Muscle layer of duodenum (tissue), 2 donors: Measurements from ENCODE around the gene NHERF1.

ENCODE experiments used
- H3K27ac ChIP-seq: one replicate; pipeline ENCODE4 v1.7.0; 2013; ENCODE audit warnings: mild to moderate bottlenecking, low read length
- H3K27me3 ChIP-seq: one replicate; pipeline ENCODE4 v1.7.0; 2013; ENCODE audit warnings: low read depth, mild to moderate bottlenecking, control low read depth, low read length
- H3K36me3 ChIP-seq, 2 donors: one replicate each; pipeline ENCODE4 v1.7.0; 2013; ENCODE audit warnings: low read length in 2 of 2, control low read depth in 1 of 2, mild to moderate bottlenecking in 1 of 2; ENCODE audit not compliant: insufficient read depth in 2 of 2, control insufficient read depth in 1 of 2
- H3K4me1 ChIP-seq, 2 donors: one replicate each; pipeline ENCODE4 v1.7.0; 2013; ENCODE audit warnings: low read length in 2 of 2, mild to moderate bottlenecking in 2 of 2, control low read depth in 1 of 2, moderate library complexity in 1 of 2; ENCODE audit not compliant: insufficient read depth in 2 of 2, control insufficient read depth in 1 of 2
- H3K4me3 ChIP-seq, 2 donors: one replicate each; pipeline ENCODE4 v1.7.0; 2013; ENCODE audit warnings: low read length in 2 of 2, low read depth in 1 of 2, mild to moderate bottlenecking in 1 of 2
- H3K9me3 ChIP-seq, 2 donors: one replicate each; pipeline ENCODE4 v1.7.0; 2013; ENCODE audit warnings: low read length in 2 of 2, control low read depth in 1 of 2, mild to moderate bottlenecking in 1 of 2; ENCODE audit not compliant: control insufficient read depth in 1 of 2
- donor health status: healthy.

The NHERF1 gene

GRCh38 chr17:74780443-74781238 is 32.2 kb downstream of the NHERF1 start:
- Histone ChIP-seq H3K9me3 (no peaks in the 10 kb centered on the region), H3K27me3 (no peaks in the 10 kb centered on the region), H3K4me3 (no peak overlapping the region), H3K36me3 (peaks cover 0 to 31% of the 10 kb centered on the region in 2 donors), H3K27ac (peak overlapping the region; percentile 14), H3K4me1 (peaks cover 6 to 13% of the 10 kb centered on the region in 2 donors)

DNA sequence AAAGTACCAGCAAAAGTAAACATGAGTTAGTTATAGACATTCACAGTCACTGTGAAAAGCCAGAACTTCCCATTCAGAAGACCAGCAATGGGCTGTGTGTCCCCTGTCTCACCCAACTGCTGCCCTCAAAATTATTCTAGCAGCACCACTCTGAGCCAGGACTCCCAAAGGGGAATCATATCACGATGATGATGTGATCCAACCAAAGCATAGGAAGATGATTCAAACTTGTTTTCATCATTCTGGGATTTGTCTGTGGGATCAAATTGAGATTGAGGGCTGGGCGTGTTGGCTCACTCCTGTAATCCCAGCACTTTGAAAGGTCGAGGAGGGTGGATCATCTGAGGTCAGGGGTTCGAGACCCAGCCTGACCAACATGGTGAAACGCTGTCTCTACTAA is 34.1 kb downstream of the NHERF1 start:
- Histone ChIP-seq H3K36me3 (peaks cover 0 to 41% of the 10 kb centered on the region in 2 donors), H3K9me3 (no peaks in the 10 kb centered on the region), H3K27ac (no peak overlapping the region), H3K4me3 (no peak overlapping the region), H3K27me3 (no peaks in the 10 kb centered on the region), H3K4me1 (peaks cover 0 to 2% of the 10 kb centered on the region in 2 donors)

GRCh38 chr17:74784125-74784810 is 35.8 kb downstream of the NHERF1 start:
- Histone ChIP-seq H3K4me3 (no peak overlapping the region), H3K27me3 (no peaks in the 10 kb centered on the region), H3K27ac (no peak overlapping the region), H3K36me3 (peaks cover 0 to 47% of the 10 kb centered on the region in 2 donors), H3K4me1 (no peaks in the 10 kb centered on the region), H3K9me3 (no peaks in the 10 kb centered on the region)

- Histone ChIP-seq H3K27me3 (no peaks in the 10 kb centered on the region), H3K36me3 (peaks cover 0 to 43% of the 10 kb centered on the region in 2 donors), H3K9me3 (no peaks in the 10 kb centered on the region)
Observed at GRCh38 chr17:74785096-74785980, 36.9 kb downstream of the NHERF1 start.

GRCh38 chr17:74785981-74786360 is 37.5 kb downstream of the NHERF1 start:
- peaks cover 0 to 6% of the 10 kb centered on the region in 2 donors for H3K4me1 ChIP-seq
- no peaks in the 10 kb centered on the region for H3K9me3 ChIP-seq
- H3K27ac ChIP-seq = no peak overlapping the region
- H3K36me3 ChIP-seq = peaks cover 0 to 48% of the 10 kb centered on the region in 2 donors
- H3K4me3 ChIP-seq = no peak overlapping the region
- H3K27me3 ChIP-seq = no peaks in the 10 kb centered on the region

More at GRCh38 chr17:74785096-74785980, 36.9 kb downstream of the NHERF1 start:
- Histone ChIP-seq H3K27ac (no peak overlapping the region), H3K4me3 (no peak overlapping the region), H3K4me1 (no peaks in the 10 kb centered on the region)

DNA sequence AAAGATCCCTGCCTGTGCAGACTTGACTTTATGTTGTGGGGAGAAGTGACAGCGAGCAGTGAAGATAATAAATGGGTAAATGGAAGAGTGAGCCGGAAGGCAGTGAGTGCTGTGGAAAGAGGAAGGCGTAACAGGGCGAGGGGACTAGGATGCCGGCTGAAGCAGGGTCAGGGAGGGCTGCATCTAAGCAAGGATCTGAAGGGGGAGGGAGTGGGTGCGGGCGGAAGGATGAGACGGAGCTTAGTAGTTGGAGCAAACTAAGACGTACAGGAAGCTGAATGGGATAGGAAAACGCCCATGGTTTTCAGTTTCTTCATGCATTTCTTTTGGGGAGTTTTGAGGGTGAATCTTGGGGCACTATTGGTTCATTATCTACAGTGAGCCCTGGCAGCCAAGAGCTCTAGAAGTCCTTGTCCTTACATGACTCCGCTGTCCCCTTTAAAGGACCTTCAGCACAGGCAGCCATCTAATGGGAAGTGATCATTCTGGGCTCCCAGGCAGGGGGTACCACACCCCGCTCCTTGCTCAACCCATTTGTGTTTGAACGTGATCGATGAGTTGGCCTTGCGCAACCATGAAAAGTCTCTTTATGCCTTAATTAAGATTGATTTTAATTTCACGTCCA is 38.1 kb downstream of the NHERF1 start:
- no peak overlapping the region for H3K27ac ChIP-seq
- H3K4me3 ChIP-seq = no peak overlapping the region
- no peaks in the 10 kb centered on the region for H3K9me3 ChIP-seq
- peaks cover 0 to 50% of the 10 kb centered on the region in 2 donors for H3K36me3 ChIP-seq
- H3K4me1 ChIP-seq = peaks cover 0 to 11% of the 10 kb centered on the region in 2 donors
- no peaks in the 10 kb centered on the region for H3K27me3 ChIP-seq

DNA sequence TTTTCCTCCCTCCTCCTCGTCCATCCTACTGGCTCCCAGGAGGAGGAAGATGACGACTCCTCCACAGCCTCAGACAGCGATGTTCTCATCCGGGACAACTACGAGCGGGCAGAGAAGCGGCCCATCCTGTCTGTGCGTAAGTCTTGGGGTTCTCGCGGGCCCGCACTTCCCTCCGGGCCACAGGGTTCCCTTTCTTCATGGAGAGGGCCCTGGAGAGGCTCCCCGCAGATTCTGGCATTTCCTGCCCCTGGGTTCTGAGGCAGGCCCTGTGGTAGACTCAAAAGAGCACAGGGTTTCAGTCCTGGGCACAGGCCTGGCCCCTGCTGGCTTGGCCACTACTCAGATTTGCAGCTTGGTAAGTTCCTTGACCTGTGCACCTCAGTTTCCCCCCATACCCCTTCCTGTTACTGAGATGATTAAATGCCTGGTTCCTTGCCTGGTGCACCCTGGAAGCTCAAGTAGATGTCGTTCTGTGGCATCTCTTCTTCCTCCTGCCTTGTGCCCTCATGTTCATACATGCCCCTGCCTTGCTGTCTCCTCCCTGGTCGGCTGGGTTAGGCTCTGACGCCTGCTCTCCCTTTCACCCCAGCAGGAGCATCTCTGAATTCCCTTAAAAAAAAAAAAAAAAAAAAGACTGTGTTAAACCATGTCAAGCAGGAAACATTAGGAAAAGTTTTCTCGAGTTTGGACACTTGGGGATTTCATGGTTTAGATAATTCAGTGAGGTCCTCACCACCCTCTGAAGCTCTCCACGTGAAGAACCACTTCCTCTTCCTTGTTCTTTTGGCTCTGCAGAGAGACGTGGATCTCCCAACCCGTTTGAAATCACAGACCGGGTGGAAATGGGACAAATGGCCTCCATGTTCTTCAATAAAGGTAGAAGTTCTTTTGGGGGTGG is 42.0 kb downstream of the NHERF1 start:
- Histone ChIP-seq H3K4me1 (peaks cover 0 to 11% of the 10 kb centered on the region in 2 donors), H3K36me3 (peaks cover 9 to 65% of the 10 kb centered on the region in 2 donors), H3K27ac (no peak overlapping the region), H3K27me3 (no peaks in the 10 kb centered on the region), H3K4me3 (no peak overlapping the region), H3K9me3 (no peaks in the 10 kb centered on the region)

- H3K4me3 ChIP-seq = no peak overlapping the region
Observed at GRCh38 chr17:74792586-74793105, 44.2 kb downstream of the NHERF1 start.

GRCh38 chr17:74795327-74796020 is 47.0 kb downstream of the NHERF1 start:
- peaks cover 14 to 79% of the 10 kb centered on the region in 2 donors for H3K36me3 ChIP-seq
- no peak overlapping the region for H3K4me3 ChIP-seq
- no peak overlapping the region for H3K27ac ChIP-seq
- H3K4me1 ChIP-seq = peaks cover 0 to 10% of the 10 kb centered on the region in 2 donors
- H3K9me3 ChIP-seq = no peaks in the 10 kb centered on the region
- no peaks in the 10 kb centered on the region for H3K27me3 ChIP-seq

More at GRCh38 chr17:74792586-74793105, 44.2 kb downstream of the NHERF1 start:
- H3K9me3 ChIP-seq = no peaks in the 10 kb centered on the region
- peaks cover 0 to 11% of the 10 kb centered on the region in 2 donors for H3K4me1 ChIP-seq
- peaks cover 9 to 69% of the 10 kb centered on the region in 2 donors for H3K36me3 ChIP-seq
- H3K27ac ChIP-seq = no peak overlapping the region
- no peaks in the 10 kb centered on the region for H3K27me3 ChIP-seq
